ENCODE measurements around the gene WDR41. TPM values are rescaled to one million over a fixed set of nuclear protein-coding genes. Genes with fewer than 3 reads are reported as not detected.

WDR41 gene
- total RNA-seq, 1 experiment from 2014 or later, result 53.1 TPM

Other genes with a start within 250 kb of the WDR41 start
- not detected in 2 replicates for gene OTP, start 146.4 kb upstream of the WDR41 start, total RNA-seq (2014; rRNA removed; shearing (Covaris generic))